Uterus (tissue), 2 donors: ENCODE results near the gene ACTL10.

Experiments used
- POLR2A ChIP-seq, 2 donors: fragments of 450-650 bp; IDR thresholded peaks; one replicate each; pipeline ENCODE4 v1.6.1; 2016; ENCODE audit warnings: antibody characterized with exemption in 2 of 2, mild to moderate bottlenecking in 1 of 2, moderate library complexity in 1 of 2
- TF ChIP-seq, protein P1 (sequence below), 4 experiments: fragments of 200-600 bp in 2 of 4; fragments of 450-650 bp in 2 of 4; sonication (generic) in 2 of 4; IDR thresholded peaks; one replicate each; pipeline ENCODE4 v1.5.1; 2016 to 2019; ENCODE audit warnings: antibody characterized with exemption in 4 of 4, mild to moderate bottlenecking in 2 of 4, moderate library complexity in 1 of 4

DNA sequence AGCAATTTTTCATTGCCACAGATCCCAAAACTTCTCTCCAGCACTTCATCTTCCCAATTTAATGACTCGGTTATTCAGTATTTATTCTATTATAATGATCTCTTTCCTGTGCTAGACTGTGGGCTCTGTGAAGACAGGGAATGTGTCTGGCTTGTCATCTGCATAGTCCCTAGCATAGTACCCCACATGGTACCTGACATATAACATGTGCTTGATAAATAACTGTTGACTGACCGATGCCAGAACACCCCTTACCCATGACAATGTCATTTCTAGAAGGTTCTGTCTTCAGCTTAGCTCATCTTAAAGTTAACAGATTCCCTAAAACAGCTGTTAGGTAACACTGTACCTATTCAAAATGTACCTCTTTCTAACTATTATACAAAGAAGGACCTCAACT lies 49.8 kb downstream of the ACTL10 start:
- TF ChIP-seq, protein P1, sequence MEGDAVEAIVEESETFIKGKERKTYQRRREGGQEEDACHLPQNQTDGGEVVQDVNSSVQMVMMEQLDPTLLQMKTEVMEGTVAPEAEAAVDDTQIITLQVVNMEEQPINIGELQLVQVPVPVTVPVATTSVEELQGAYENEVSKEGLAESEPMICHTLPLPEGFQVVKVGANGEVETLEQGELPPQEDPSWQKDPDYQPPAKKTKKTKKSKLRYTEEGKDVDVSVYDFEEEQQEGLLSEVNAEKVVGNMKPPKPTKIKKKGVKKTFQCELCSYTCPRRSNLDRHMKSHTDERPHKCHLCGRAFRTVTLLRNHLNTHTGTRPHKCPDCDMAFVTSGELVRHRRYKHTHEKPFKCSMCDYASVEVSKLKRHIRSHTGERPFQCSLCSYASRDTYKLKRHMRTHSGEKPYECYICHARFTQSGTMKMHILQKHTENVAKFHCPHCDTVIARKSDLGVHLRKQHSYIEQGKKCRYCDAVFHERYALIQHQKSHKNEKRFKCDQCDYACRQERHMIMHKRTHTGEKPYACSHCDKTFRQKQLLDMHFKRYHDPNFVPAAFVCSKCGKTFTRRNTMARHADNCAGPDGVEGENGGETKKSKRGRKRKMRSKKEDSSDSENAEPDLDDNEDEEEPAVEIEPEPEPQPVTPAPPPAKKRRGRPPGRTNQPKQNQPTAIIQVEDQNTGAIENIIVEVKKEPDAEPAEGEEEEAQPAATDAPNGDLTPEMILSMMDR (IDR thresholded peaks at IDR 0.05), result no peak
- no peak for TF ChIP-seq POLR2A (IDR thresholded peaks at IDR 0.05)
